Hepatocyte (in vitro differentiated cells): ENCODE results near the gene KIAA0825.

Source experiments
- CTCF ChIP-seq: fragments of 200-600 bp; sonication (generic); IDR thresholded peaks from 2 replicates; pipeline ENCODE4 v1.5.1; 2016; ENCODE audit warnings: antibody characterized with exemption, mild to moderate bottlenecking; ENCODE audit not compliant: poor library complexity
- EZH2 ChIP-seq: fragments of 200-600 bp; sonication (generic); IDR thresholded peaks from 2 replicates; pipeline ENCODE4 v1.6.1; 2016; ENCODE audit warnings: antibody characterized with exemption, mild to moderate bottlenecking, borderline replicate concordance
- EZH2phosphoT487 ChIP-seq: fragments of 200-600 bp; sonication (generic); IDR thresholded peaks from one replicate; pipeline ENCODE4 v1.6.1; 2018; ENCODE audit warnings: antibody characterized with exemption, mild to moderate bottlenecking, low read depth, moderate library complexity; ENCODE audit not compliant: unreplicated experiment, severe bottlenecking

DNA sequence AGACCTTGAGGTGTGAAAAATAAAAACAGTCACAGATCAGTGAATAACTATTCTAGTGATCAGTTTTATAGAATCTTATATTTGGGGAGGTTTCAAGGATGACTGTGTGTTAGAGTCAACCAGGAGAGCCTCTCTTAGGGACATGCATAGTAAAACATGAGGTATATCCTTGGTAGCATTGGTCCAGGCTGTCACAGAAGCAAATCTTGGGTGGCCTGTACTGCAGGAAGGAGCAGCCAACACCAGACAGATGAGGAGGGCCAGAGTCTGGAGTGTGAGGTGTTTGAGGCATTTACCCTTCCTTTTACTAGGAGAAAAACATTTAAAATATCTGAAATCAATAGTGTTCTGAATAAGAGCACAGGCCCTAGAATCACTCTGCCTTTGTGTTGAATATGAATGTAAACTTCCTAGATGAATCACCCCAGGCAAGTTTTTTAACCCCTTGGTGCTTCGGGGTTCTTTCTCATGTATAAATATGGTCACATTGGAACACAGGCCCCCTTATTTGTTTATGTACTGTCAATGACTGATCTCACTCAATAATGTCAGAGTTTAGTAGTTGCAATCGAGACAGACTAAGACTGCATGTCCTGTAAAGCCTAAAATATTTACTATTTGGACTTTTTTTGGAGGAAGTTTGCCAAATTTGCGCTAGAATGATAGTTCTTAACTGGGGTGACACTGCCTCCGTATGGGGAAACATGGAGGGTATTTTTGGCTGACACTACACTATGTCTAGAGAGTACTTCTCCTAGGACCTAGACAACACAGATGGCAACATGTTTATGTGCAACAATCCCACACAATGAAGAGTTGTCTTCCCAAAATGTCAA lies 460.5 kb downstream of the KIAA0825 start:
- TF ChIP-seq CTCF (no peak), EZH2 (no peak), EZH2phosphoT487 (no peak)
